ENCODE results near the gene RCL1. TPM values are rescaled to one million over a fixed set of nuclear protein-coding genes. Genes with fewer than 3 reads are reported as not detected.

The RCL1 gene
- total RNA-seq, 1 experiment from 2014 or later, result 52.2 TPM

DNA sequence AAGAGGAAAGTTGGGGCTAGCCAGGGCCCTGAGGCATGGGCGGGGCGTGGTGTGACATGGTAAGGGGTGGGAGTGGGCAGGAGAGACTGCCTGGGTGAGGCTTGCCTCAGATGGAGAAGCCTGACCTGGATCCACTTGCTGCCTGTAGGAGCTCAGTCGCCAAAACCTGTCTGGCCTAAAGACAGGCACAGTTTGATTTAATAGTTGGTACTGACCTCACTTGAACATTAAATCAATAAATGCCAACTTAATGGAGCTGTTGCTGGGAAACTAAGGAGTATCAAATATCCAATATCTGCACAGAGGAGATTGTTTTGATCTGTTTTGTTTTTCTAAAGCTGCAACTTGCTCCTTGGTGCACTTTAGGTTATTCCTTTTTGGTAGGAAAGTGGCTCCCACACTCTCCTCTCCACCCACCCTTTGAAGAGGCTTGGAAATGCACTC, 86.4 kb downstream of the RCL1 start:
- no peak overlapping the region for H3K9ac ChIP-seq (ENCODE audit: low read length)
- H3K27ac ChIP-seq (ENCODE audit: low read length), result no peak overlapping the region
- no peak for ATAC-seq
- H4K20me1 ChIP-seq (ENCODE audit: low read length), result no peaks in the 10 kb centered on the region
- no peak overlapping the region for H2AFZ ChIP-seq (ENCODE audit: low read length)
- no peak overlapping the region for H3K4me2 ChIP-seq (ENCODE audit: low read length)
- intact Hi-C loops (cut with micrococcal nuclease), result no loop called here
- H3K79me2 ChIP-seq (ENCODE audit: low read length), result no peaks in the 10 kb centered on the region
- no peak for DNase-seq
- TF ChIP-seq, protein P1, sequence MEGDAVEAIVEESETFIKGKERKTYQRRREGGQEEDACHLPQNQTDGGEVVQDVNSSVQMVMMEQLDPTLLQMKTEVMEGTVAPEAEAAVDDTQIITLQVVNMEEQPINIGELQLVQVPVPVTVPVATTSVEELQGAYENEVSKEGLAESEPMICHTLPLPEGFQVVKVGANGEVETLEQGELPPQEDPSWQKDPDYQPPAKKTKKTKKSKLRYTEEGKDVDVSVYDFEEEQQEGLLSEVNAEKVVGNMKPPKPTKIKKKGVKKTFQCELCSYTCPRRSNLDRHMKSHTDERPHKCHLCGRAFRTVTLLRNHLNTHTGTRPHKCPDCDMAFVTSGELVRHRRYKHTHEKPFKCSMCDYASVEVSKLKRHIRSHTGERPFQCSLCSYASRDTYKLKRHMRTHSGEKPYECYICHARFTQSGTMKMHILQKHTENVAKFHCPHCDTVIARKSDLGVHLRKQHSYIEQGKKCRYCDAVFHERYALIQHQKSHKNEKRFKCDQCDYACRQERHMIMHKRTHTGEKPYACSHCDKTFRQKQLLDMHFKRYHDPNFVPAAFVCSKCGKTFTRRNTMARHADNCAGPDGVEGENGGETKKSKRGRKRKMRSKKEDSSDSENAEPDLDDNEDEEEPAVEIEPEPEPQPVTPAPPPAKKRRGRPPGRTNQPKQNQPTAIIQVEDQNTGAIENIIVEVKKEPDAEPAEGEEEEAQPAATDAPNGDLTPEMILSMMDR (conservative IDR thresholded peaks at IDR 0.05; ENCODE audit: low read depth, low read length), result no peak
- TF ChIP-seq EZH2 (IDR thresholded peaks at IDR 0.05; ENCODE audit: low read length, unreplicated experiment) (no peak), EZH2phosphoT487 (IDR thresholded peaks at IDR 0.05; ENCODE audit: borderline replicate concordance, low read length) (no peak)
- H3K27me3 ChIP-seq (ENCODE audit: low read length), result no peaks in the 10 kb centered on the region
- no TSS peak for BruUV-seq (replicated peaks)
- H3K36me3 ChIP-seq (ENCODE audit: low read depth, low read length), result no peaks in the 10 kb centered on the region
- ChIA-PET CTCF (no interaction called here), POLR2A (ENCODE audit: unreplicated experiment) (interaction anchor here (0.7 kb wide), 1 partner anchor 14 kb away, joined by 3 read pairs; no protein-coding TSS in a partner anchor)
- H3F3A ChIP-seq (ENCODE audit: low read length, unreplicated experiment), result no peaks in the 10 kb centered on the region
- no peaks in the 10 kb centered on the region for H3K9me3 ChIP-seq (ENCODE audit: low read length)
- no peak overlapping the region for H3K4me3 ChIP-seq (ENCODE audit: low read length)
- H3K9me2 ChIP-seq (replicated peaks; ENCODE audit: low read length), result no peaks in the 10 kb centered on the region
- no peaks in the 10 kb centered on the region; the same call in 1 of the 2 replicates for H3K4me1 ChIP-seq (ENCODE audit: insufficient read depth, low read length)

DNA sequence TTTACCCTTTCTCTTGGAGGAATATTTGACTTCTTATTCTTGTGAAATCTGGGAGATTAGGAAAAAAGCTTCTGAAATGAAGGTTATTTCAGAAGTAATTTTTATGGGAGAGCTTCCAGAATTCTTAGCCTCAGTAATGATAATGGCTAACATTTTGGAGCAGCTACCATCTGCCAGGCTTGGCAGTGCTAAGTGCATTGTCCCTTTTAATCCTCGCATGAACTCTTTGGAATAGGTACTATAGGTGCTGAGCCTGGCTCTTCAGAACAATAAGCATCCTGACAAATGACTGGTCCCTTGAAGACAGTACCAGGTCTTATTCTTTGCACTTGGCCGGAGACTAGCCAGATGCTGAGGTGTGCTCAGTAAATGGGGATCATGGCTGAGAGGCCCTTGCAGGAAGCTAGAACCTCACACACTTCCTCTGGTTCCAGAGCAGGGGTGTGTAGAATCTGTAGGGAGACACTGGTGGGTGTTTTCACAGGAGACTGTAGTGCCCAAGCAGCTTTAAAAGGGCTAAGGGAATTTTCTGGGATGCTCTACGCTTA, 90.7 kb downstream of the RCL1 start:
- no TSS peak for BruUV-seq (replicated peaks)
- ATAC-seq (no peak), DNase-seq (no peak)
- Histone ChIP-seq H3K4me3 (ENCODE audit: low read length) (no peak overlapping the region), H3K9me2 (replicated peaks; ENCODE audit: low read length) (no peaks in the 10 kb centered on the region), H3K9me3 (ENCODE audit: low read length) (no peaks in the 10 kb centered on the region), H3K27me3 (ENCODE audit: low read length) (no peaks in the 10 kb centered on the region), H2AFZ (ENCODE audit: low read length) (no peak overlapping the region), H4K20me1 (ENCODE audit: low read length) (no peaks in the 10 kb centered on the region), H3K4me1 (ENCODE audit: insufficient read depth, low read length) (no peaks in the 10 kb centered on the region; the same call in 1 of the 2 replicates), H3F3A (ENCODE audit: low read length, unreplicated experiment) (no peaks in the 10 kb centered on the region), H3K4me2 (ENCODE audit: low read length) (no peak overlapping the region), H3K79me2 (ENCODE audit: low read length) (no peaks in the 10 kb centered on the region), H3K9ac (ENCODE audit: low read length) (no peak overlapping the region), H3K36me3 (ENCODE audit: low read depth, low read length) (no peaks in the 10 kb centered on the region), H3K27ac (ENCODE audit: low read length) (no peak overlapping the region)
- ChIA-PET POLR2A (ENCODE audit: unreplicated experiment) (no interaction called here), CTCF (no interaction called here)
- no peak for TF ChIP-seq EZH2 (IDR thresholded peaks at IDR 0.05; ENCODE audit: low read length, unreplicated experiment)
- TF ChIP-seq, protein P1 (conservative IDR thresholded peaks at IDR 0.05; ENCODE audit: low read depth, low read length), result no peak
- no peak for TF ChIP-seq EZH2phosphoT487 (IDR thresholded peaks at IDR 0.05; ENCODE audit: borderline replicate concordance, low read length)
- intact Hi-C loops (cut with micrococcal nuclease), result no loop called here

DNA sequence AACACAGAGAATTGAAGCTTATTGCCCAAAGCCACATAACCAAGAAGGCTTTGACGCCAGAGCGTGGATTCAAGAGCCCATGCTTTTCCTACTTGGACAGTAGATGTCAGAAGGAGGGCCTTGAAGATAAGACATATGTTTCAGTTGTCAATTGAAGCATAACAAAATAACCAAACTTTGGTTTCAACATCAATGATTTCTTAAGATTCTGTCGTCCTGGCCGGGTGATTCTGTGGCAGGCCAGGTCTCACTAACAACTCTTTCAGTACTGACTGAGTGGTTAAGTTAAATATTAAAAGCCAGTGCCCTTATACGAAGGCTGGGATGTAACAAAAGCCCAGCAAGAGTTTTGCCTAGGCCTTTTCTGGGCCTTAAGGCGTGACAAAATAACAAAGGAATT, 94.0 kb downstream of the RCL1 start:
- H3K9me3 ChIP-seq (ENCODE audit: low read length), result no peaks in the 10 kb centered on the region
- POLR2A ChIA-PET (ENCODE audit: unreplicated experiment), result no interaction called here
- no peak overlapping the region for H2AFZ ChIP-seq (ENCODE audit: low read length)
- no peaks in the 10 kb centered on the region for H3F3A ChIP-seq (ENCODE audit: low read length, unreplicated experiment)
- intact Hi-C loops (cut with micrococcal nuclease), result no loop called here
- no peak overlapping the region for H3K4me3 ChIP-seq (ENCODE audit: low read length)
- H3K79me2 ChIP-seq (ENCODE audit: low read length), result no peaks in the 10 kb centered on the region
- ATAC-seq (no peak), DNase-seq (no peak)
- CTCF ChIA-PET, result interaction anchor here (0.6 kb wide), 1 partner anchor 53 kb away, joined by 6 read pairs; no protein-coding TSS in a partner anchor
- no peaks in the 10 kb centered on the region for H3K9me2 ChIP-seq (replicated peaks; ENCODE audit: low read length)
- TF ChIP-seq, protein P1 (conservative IDR thresholded peaks at IDR 0.05; ENCODE audit: low read depth, low read length), result no peak
- TF ChIP-seq EZH2 (IDR thresholded peaks at IDR 0.05; ENCODE audit: low read length, unreplicated experiment) (no peak), EZH2phosphoT487 (IDR thresholded peaks at IDR 0.05; ENCODE audit: borderline replicate concordance, low read length) (no peak)
- no peak overlapping the region for H3K27ac ChIP-seq (ENCODE audit: low read length)
- no peaks in the 10 kb centered on the region for H3K27me3 ChIP-seq (ENCODE audit: low read length)
- H3K36me3 ChIP-seq (ENCODE audit: low read depth, low read length), result no peaks in the 10 kb centered on the region
- no TSS peak for BruUV-seq (replicated peaks)
- H3K4me2 ChIP-seq (ENCODE audit: low read length), result no peak overlapping the region
- H3K9ac ChIP-seq (ENCODE audit: low read length), result no peak overlapping the region
- H4K20me1 ChIP-seq (ENCODE audit: low read length), result no peaks in the 10 kb centered on the region
- peaks cover 10% of the 10 kb centered on the region for H3K4me1 ChIP-seq (ENCODE audit: insufficient read depth, low read length)

Data from PC-3 (cell line).